HuH-7.5 (cell line): ENCODE results near the gene NTHL1.
"Not testable (repeated sequence)": the region's sequence is repeated elsewhere in the genome, so short reads cannot be mapped to it uniquely, and the experiment has no call there.

ENCODE experiments used
- DNase-seq: peaks from one replicate; pipeline ENCODE4 v3.0.0; 2011; ENCODE audit warnings: low spot score

The NTHL1 gene

GRCh38 chr16:2028146-2028545 is 19.5 kb downstream of the NTHL1 start:
- DNase-seq: no peak

DNA sequence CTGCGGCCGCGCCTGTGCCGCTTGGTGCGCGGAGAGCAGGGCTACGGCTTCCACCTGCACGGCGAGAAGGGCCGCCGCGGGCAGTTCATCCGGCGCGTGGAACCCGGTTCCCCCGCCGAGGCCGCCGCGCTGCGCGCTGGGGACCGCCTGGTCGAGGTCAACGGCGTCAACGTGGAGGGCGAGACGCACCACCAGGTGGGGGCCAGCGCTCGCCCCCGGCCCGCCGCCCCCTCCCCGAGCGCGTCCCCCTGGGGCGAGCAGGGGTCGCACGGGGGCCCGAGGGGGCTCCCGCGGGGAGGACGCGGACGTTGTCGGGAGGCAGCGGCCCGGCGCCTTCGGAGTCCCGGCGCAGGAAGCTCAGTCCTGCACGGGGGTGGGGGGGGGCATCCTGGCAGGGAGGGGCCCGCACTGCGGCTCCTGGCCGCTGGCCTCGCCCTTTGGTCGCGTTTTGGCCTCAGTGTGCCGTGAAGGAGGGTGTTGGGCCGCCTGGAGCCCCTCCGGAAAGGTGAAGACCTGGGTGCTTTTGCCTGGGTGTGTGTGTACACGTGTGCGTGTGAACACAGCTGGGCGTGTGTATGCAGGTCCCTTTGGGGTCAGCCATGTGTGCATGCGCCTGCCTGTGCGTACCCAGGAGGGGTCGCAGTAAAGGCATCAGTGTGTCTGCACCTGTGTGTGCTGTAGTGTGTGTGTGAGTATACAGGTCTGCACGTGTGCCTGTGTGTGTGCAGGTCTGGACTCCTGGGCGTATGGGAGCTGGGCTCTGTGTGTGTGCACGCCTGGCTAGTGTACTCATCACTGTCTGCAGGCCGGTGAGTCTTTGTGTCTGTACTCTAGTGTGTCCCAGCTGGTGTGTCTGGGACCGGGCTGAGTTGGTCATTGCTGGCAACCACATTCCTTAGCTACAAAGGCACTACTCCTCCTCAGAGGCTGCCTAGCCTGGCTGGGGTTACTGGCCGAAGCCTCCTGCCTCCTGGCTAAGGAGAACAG is 20.3 kb downstream of the NTHL1 start:
- peak; percentile 81 for DNase-seq

- peak; percentile 79 for DNase-seq
Observed at GRCh38 chr16:2026461-2027023, 21.1 kb downstream of the NTHL1 start, which contains the start of gene NHERF2. NHERF2 (plus strand) TSS chr16:2026902; CDS start chr16:2027006, 104 bp downstream.

GRCh38 chr16:2025878-2026460 is 21.7 kb downstream of the NTHL1 start:
- DNase-seq: no peak

GRCh38 chr16:2025251-2025650 is 22.4 kb downstream of the NTHL1 start:
- no peak for DNase-seq

DNA sequence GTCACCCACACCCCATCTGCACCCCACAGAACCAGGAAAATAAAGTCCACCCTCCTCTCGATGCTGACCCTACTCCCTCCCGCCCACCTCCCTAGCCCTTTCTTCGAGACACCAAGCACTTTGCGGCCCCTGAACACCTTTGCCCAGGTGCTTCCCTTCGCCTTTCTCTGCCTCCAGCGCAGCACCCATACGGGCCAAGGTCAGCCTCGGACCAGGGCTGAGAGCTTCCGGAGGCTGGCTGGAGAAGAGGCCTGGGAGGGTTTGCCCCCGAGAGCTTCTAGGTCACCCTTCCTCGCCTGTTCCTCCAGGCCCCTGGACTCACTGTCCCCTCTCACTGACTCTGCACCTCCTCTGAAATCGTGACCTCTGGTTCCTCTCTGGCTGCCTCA is 23.6 kb downstream of the NTHL1 start:
- no peak for DNase-seq

DNA sequence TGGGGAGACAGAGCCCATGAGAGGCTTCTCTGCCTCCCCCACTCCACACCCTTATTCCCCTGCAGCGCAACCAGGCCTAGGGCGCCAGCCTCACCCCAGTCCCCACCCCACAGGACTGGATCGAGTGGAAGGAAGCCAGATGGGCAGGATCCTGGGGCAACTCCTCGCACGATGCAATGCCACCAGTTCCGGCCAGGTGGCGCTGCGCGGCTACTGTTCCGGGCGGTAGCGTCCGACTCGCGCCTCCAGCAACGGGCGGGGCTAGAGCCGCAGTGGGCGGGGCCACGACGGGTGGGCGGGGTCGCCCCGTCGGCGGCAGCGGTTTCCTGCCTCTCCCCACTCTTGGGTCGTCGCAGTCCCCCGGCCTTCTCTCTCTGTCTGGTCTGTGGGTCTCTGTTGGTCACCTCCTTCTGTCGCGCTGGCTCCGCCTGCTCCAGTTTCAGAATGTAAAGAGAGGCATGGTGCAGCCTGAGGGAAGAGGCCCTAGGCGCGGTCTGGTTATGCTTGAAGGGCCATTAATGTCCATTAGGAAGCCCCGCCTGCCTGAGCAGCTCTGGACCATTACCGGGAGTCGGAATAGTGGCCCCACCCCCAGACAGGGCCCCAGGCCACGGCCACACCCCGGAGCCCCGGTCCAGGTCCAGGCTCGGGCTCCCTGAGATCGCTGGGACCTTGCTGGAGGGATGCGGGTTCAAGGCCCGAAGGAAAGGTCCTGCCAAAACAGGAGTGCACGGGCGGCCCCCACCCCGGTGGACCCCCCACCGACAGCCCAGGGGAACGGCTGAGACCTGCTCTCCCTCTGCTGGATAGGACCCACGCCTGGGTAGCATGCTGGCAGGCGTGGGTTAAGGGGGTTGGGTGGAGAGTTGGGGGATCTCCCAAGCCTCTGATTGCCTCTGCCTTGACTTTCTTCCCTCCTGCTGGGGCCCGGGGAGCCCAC is 24.3 kb downstream of the NTHL1 start:
- DNase-seq: peak; percentile 97

DNA sequence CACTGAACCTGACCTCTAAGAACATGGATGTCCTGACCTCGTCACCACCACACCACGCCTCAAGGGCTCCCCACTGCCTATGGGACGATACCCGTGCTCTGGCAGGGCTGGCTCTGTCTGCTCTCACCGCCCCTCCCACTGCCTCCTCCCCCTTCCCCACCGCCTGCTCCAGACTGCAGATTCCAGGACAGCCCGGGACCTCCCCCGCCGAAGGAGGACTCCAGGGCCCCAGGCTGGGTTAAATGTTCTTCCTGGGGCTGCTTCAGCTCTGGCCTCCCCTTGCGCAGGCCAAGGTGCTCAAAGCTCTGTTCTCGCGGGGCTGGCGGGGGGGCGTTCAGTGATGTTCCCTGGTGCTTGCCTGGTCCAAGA is 24.9 kb downstream of the NTHL1 start:
- peak; percentile 87 for DNase-seq

GRCh38 chr16:2019921-2020831 is 27.5 kb downstream of the NTHL1 start:
- no peak for DNase-seq

- DNase-seq: no peak
Observed at GRCh38 chr16:2019518-2019920, 28.1 kb downstream of the NTHL1 start, which contains the start of gene NPW. NPW (plus strand) TSS chr16:2019785.

DNA sequence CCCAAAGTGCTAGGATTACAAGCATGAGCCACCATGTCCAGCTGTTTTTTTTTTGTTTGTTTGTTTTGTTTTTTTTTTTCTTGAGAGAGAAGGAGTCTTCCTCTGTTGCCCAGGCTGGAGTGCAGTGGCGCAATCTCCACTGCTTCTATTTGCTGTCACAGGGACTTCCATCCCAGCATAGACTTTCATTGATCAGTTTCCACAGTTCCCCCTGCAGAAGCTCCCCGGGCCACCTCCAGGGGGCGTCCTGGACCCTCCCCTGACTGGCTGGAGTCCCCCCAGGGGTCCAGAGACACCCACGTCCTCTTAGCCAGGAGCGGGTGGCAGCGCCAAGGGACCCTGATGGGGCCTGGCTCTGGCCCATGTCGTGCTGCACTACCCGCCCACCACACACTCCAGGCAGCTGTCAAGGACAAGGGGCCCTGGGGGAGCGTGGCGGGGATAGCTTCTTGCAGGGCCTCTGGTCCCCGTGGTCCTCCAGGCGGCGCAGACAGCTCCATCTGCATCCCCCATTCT is 31.2 kb downstream of the NTHL1 start:
- DNase-seq: no peak

- no peak for DNase-seq
Observed at GRCh38 chr16:2015947-2016208, 31.8 kb downstream of the NTHL1 start.

GRCh38 chr16:2015117-2015946 is 32.3 kb downstream of the NTHL1 start:
- no peak for DNase-seq

- DNase-seq: no peak
Observed at GRCh38 chr16:2013527-2013926, 34.1 kb downstream of the NTHL1 start.

- DNase-seq: not testable (repeated sequence)
Observed at GRCh38 chr16:2011726-2012125, 35.9 kb downstream of the NTHL1 start.

- DNase-seq: peak; percentile 89
Observed at GRCh38 chr16:2009791-2010510, 37.7 kb downstream of the NTHL1 start, which contains the start of gene ZNF598. ZNF598 (minus strand) TSS chr16:2009821.

DNA sequence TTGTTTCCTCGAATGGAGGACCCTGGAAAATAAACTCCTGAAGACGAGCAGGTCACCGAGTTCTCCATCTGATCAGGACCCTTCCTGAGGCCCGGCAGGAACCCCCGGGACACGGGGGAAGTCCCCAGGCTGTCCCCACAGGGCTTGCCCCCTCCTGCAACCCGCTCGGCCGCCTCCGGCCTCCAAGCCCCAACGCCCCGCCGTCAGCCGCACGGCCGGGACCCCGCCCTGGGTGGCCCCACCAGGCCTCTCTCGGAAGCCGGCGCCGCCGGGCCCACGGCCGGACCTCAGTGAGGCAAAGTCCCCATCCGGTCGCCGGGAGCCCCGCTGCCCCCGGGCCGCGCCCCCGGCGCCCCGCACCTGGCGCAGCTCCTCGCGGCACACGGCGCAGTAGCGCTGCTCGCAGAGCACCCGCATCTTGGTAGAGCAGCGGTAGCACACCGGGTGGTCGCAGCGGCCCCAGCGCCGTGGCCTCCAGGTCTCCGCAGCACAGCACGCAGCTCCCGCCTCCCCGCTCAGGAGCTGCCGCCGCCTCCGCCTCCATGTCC is 38.4 kb downstream of the NTHL1 start:
- peak; percentile 47 for DNase-seq

- peak; percentile 72 for DNase-seq
Observed at GRCh38 chr16:2008631-2009163, 38.9 kb downstream of the NTHL1 start.
